ENCODE data around the gene NHS. TPM values are rescaled to one million over a fixed set of nuclear protein-coding genes. Genes with fewer than 3 reads are reported as not detected.

The NHS gene
- total RNA-seq, 1 donor from 2014 or later = 12.1 TPM

- Histone ChIP-seq H3K36me3 (no peaks in the 10 kb centered on the region), H4K20me1 (ENCODE audit: low read depth) (peaks cover 6% of the 10 kb centered on the region), H3K79me2 (ENCODE audit: low read depth) (no peaks in the 10 kb centered on the region), H3K4me3 (no peak overlapping the region), H3K27me3 (no peaks in the 10 kb centered on the region), H3K4me1 (peaks cover 3% of the 10 kb centered on the region), H3K9ac (no peak overlapping the region), H3K9me3 (ENCODE audit: low read depth) (no peaks in the 10 kb centered on the region), H3K27ac (no peak overlapping the region), H2AFZ (replicated peaks) (no peak overlapping the region), H3K4me2 (no peak overlapping the region), H3F3A (ENCODE audit: low read depth) (no peaks in the 10 kb centered on the region)
- no peak for DNase-seq (ENCODE audit: low spot score)
- Mint-ChIP-seq H3K4me1 (peaks cover 51% of the 10 kb centered on the region), H3K4me3 (no peak overlapping the region), H3K27ac (no peak overlapping the region), H3K27me3 (ENCODE audit: insufficient read depth, low read depth) (peaks cover 7% of the 10 kb centered on the region), H3K36me3 (no peaks in the 10 kb centered on the region), H3K9me3 (peaks cover 3% of the 10 kb centered on the region)
- TF ChIP-seq EZH2phosphoT487 (IDR thresholded peaks at IDR 0.05) (no peak), CTCF (IDR thresholded peaks at IDR 0.05) (no peak), EZH2 (IDR thresholded peaks at IDR 0.05) (no peak)
Measured at GRCh38 chrX:17613979-17614588, 239.1 kb downstream of the NHS start.

- Histone ChIP-seq H3K9me3 (ENCODE audit: low read depth) (no peaks in the 10 kb centered on the region), H3K36me3 (no peaks in the 10 kb centered on the region), H3K9ac (no peak overlapping the region), H2AFZ (replicated peaks) (no peak overlapping the region), H3K4me1 (peaks cover 7% of the 10 kb centered on the region), H3K4me3 (no peak overlapping the region), H3K79me2 (ENCODE audit: low read depth) (no peaks in the 10 kb centered on the region), H3K27me3 (no peaks in the 10 kb centered on the region), H3F3A (ENCODE audit: low read depth) (no peaks in the 10 kb centered on the region), H4K20me1 (ENCODE audit: low read depth) (peaks cover 6% of the 10 kb centered on the region), H3K4me2 (no peak overlapping the region), H3K27ac (no peak overlapping the region)
- H3K27ac Mint-ChIP-seq = peak overlapping the region; percentile 87
- H3K27me3 Mint-ChIP-seq (ENCODE audit: insufficient read depth, low read depth) = peaks cover 6% of the 10 kb centered on the region
- peak; percentile 59 for DNase-seq (ENCODE audit: low spot score)
- H3K9me3 Mint-ChIP-seq = peaks cover 4% of the 10 kb centered on the region
- H3K4me3 Mint-ChIP-seq = no peak overlapping the region
- H3K36me3 Mint-ChIP-seq = no peaks in the 10 kb centered on the region
- peaks cover 47% of the 10 kb centered on the region for H3K4me1 Mint-ChIP-seq
- no peak for TF ChIP-seq EZH2 (IDR thresholded peaks at IDR 0.05)
- TF ChIP-seq EZH2phosphoT487 (IDR thresholded peaks at IDR 0.05) = no peak
- no peak for TF ChIP-seq CTCF (IDR thresholded peaks at IDR 0.05)
Measured at GRCh38 chrX:17616936-17617335, 241.9 kb downstream of the NHS start.

GRCh38 chrX:17617806-17618205, 242.8 kb downstream of the NHS start:
- Histone ChIP-seq H3K9ac (no peak overlapping the region), H3K36me3 (no peaks in the 10 kb centered on the region), H3K4me1 (peaks cover 7% of the 10 kb centered on the region), H3K4me3 (no peak overlapping the region), H3K27ac (no peak overlapping the region), H4K20me1 (ENCODE audit: low read depth) (peaks cover 6% of the 10 kb centered on the region), H3K9me3 (ENCODE audit: low read depth) (no peaks in the 10 kb centered on the region), H3K79me2 (ENCODE audit: low read depth) (no peaks in the 10 kb centered on the region), H3K27me3 (no peaks in the 10 kb centered on the region), H3F3A (ENCODE audit: low read depth) (no peaks in the 10 kb centered on the region), H2AFZ (replicated peaks) (no peak overlapping the region), H3K4me2 (no peak overlapping the region)
- no peaks in the 10 kb centered on the region for H3K36me3 Mint-ChIP-seq
- H3K9me3 Mint-ChIP-seq = peaks cover 4% of the 10 kb centered on the region
- no peak overlapping the region for H3K4me3 Mint-ChIP-seq
- H3K4me1 Mint-ChIP-seq = peaks cover 40% of the 10 kb centered on the region
- TF ChIP-seq CTCF (IDR thresholded peaks at IDR 0.05) (no peak), EZH2phosphoT487 (IDR thresholded peaks at IDR 0.05) (no peak), EZH2 (IDR thresholded peaks at IDR 0.05) (no peak)
- no peak overlapping the region for H3K27ac Mint-ChIP-seq
- DNase-seq (ENCODE audit: low spot score) = no peak
- H3K27me3 Mint-ChIP-seq (ENCODE audit: insufficient read depth, low read depth) = peaks cover 6% of the 10 kb centered on the region

All from neural progenitor cell (in vitro differentiated cells).